GM12878 (cell line): ENCODE data around the gene POU2AF1. TPM values are rescaled to one million over a fixed set of nuclear protein-coding genes. Genes with fewer than 3 reads are reported as not detected.

Experiments used
- ATF2 ChIP-seq: IDR thresholded peaks from 2 replicates; pipeline ENCODE4 v1.6.1; 2012; ENCODE audit warnings: low read length, inconsistent platforms
- ATF7 ChIP-seq: fragments of 450-650 bp; IDR thresholded peaks from 2 replicates; pipeline ENCODE4 v1.6.1; 2016; ENCODE audit warnings: low read depth, mild to moderate bottlenecking
- BMI1 ChIP-seq: fragments of 450-650 bp; IDR thresholded peaks from 2 replicates; pipeline ENCODE4 v1.6.1; 2016; ENCODE audit warnings: mild to moderate bottlenecking, moderate library complexity, borderline replicate concordance
- CBX5 ChIP-seq: sonication (generic); IDR thresholded peaks from 2 replicates; pipeline ENCODE4 v1.6.1; 2016; ENCODE audit warnings: low read depth, moderate library complexity, mild to moderate bottlenecking, inconsistent platforms
- CHD1 ChIP-seq: IDR thresholded peaks from 2 replicates; pipeline ENCODE4 v1.6.1; 2012; ENCODE audit warnings: low read depth, low read length, improper control_type of control experiment
- CHD2 ChIP-seq: IDR thresholded peaks from 2 replicates; pipeline ENCODE4 v1.6.1; 2011; ENCODE audit warnings: low read depth, low read length, improper control_type of control experiment, borderline replicate concordance
- CTCF ChIP-seq, 3 experiments: IDR thresholded peaks in 2 of 3; conservative IDR thresholded peaks in 1 of 3; 2 replicates each; pipeline ENCODE4 v1.5.1; 2011; ENCODE audit warnings: low read depth in 3 of 3, low read length in 3 of 3, mild to moderate bottlenecking in 3 of 3, control low read depth in 2 of 3, moderate library complexity in 2 of 3, inconsistent platforms in 1 of 3, mixed read lengths in 1 of 3; ENCODE audit not compliant: control insufficient read depth in 2 of 3, insufficient read depth in 1 of 3; ENCODE audit errors: extremely low read depth in 1 of 3
- EED ChIP-seq: sonication (generic); IDR thresholded peaks from 2 replicates; pipeline ENCODE4 v1.6.1; 2016; ENCODE audit warnings: antibody characterized with exemption, low read depth
- GABPA ChIP-seq: IDR thresholded peaks from 2 replicates; pipeline ENCODE4 v1.6.1; 2014; ENCODE audit warnings: antibody characterized with exemption, low read depth, mild to moderate bottlenecking, inconsistent platforms
- HCFC1 ChIP-seq: fragments of 150-350 bp; IDR thresholded peaks from 2 replicates; pipeline ENCODE4 v1.6.1; 2014; ENCODE audit warnings: low read length
- NBN ChIP-seq: fragments of 450-650 bp; IDR thresholded peaks from 2 replicates; pipeline ENCODE4 v1.6.1; 2016
- NFXL1 ChIP-seq: fragments of 450-650 bp; IDR thresholded peaks from 2 replicates; pipeline ENCODE4 v1.6.1; 2017; ENCODE audit warnings: antibody characterized with exemption, mild to moderate bottlenecking, borderline replicate concordance
- NR2C2 ChIP-seq: IDR thresholded peaks from 2 replicates; pipeline ENCODE4 v1.6.1; 2011; ENCODE audit warnings: borderline replicate concordance, low read depth; ENCODE audit not compliant: control insufficient read depth, insufficient read length
- PKNOX1 ChIP-seq: fragments of 450-650 bp; IDR thresholded peaks from 2 replicates; pipeline ENCODE4 v1.6.1; 2016; ENCODE audit warnings: mild to moderate bottlenecking
- POLR2AphosphoS2 ChIP-seq: IDR thresholded peaks from 2 replicates; pipeline ENCODE4 v1.6.1; 2011; ENCODE audit warnings: low read depth, mild to moderate bottlenecking, low read length, improper control_type of control experiment, moderate library complexity
- SPI1 ChIP-seq: IDR thresholded peaks from 2 replicates; pipeline ENCODE4 v1.6.1; 2011; ENCODE audit warnings: low read depth, mild to moderate bottlenecking, low read length, moderate library complexity, borderline replicate concordance; ENCODE audit not compliant: insufficient read depth
- ZBTB11 ChIP-seq: fragments of 450-650 bp; formaldehyde crosslinking; IDR thresholded peaks from 2 replicates; pipeline ENCODE4 v1.5.0; 2022; ENCODE audit warnings: mild to moderate bottlenecking, missing genetic modification characterization
- ZNF384 ChIP-seq: IDR thresholded peaks from 2 replicates; pipeline ENCODE4 v1.6.1; 2012; ENCODE audit warnings: low read depth, mild to moderate bottlenecking, low read length, improper control_type of control experiment, borderline replicate concordance
- polyA plus RNA-seq, 11 experiments: library from polyadenylated mRNA; depleted of rRNA in 4 of 11; unstranded in 6 of 11; stranded (reverse) in 5 of 11; fragments of >200 nt; fragmentation: Nextera tagmentation in 4 of 11; fragmentation: Illumina TruSeq in 1 of 11; extraction: Ambion mirVana in 4 of 11; extraction: Trizol in 1 of 11; gene quantifications; 1 replicate in 1 of 11; 2 replicates in 10 of 11; pipeline versions ENCODE4 v1.2.1 to v1.2.3, GENCODE V29; 2011 to 2016; ENCODE audit warnings: inconsistent platforms in 2 of 11, missing spikeins in 2 of 11, low read depth in 1 of 11
- total RNA-seq, 4 experiments: library from RNA; depleted of rRNA in 3 of 4; stranded (reverse); fragments of >200 nt in 3 of 4; fragmentation: Illumina TruSeq in 1 of 4; extraction: Trizol in 1 of 4; gene quantifications; 2 replicates each; pipeline versions ENCODE4 v1.2.1 to v1.2.3, GENCODE V29; 2013 to 2021

Gene POU2AF1
- total and polyA plus RNA-seq, 10 of the 15 experiments (the other 5 are each of a cell fraction or from before 2014, with no cell fraction given) = 13.1 to 169 (median 75.5) TPM

GRCh38 chr11:111367411-111368284, 11.4 kb downstream of the POU2AF1 start (continued):
- peak; percentile 64 for TF ChIP-seq EED
- TF ChIP-seq SPI1 = no peak
- no peak for TF ChIP-seq ZNF384
- no peak for TF ChIP-seq NFXL1
- no peak for TF ChIP-seq POLR2AphosphoS2
- TF ChIP-seq ATF2 = peak; percentile 87; the same call in 1 of the 2 replicates
- TF ChIP-seq HCFC1 = 0 out of 2 replicates have a peak, but pooled peaks have one; percentile 20
- TF ChIP-seq GABPA = 0 out of 2 replicates have a peak, but pooled peaks have one; percentile 33
- TF ChIP-seq CTCF (IDR thresholded peaks at IDR 0.05 in 2 of 3, conservative IDR thresholded peaks at IDR 0.05 in 1 of 3; ENCODE audit: control insufficient read depth in 2 of 3, extremely low read depth in 1 of 3, insufficient read depth in 1 of 3, low read depth in 3 of 3, low read length in 3 of 3) = no peak
- TF ChIP-seq CHD2 = 0 out of 2 replicates have a peak, but pooled peaks have one; percentile 27
- TF ChIP-seq BMI1 = peak; percentile 15; the same call in 1 of the 2 replicates
- no peak for TF ChIP-seq NBN
- peak; percentile 90 for TF ChIP-seq CBX5
- TF ChIP-seq ZBTB11 = no peak
- TF ChIP-seq ATF7 = no peak
- peak; percentile 31; the same call in 1 of the 2 replicates for TF ChIP-seq PKNOX1
- TF ChIP-seq NR2C2 = no peak
- TF ChIP-seq CHD1 = peak; percentile 81; the same call in 1 of the 2 replicates
